Prostate gland (tissue), 2 donors: ENCODE results near the gene HMX1.

Experiments
- CTCF ChIP-seq, 4 experiments: fragments of 200-600 bp in 2 of 4; fragments of 450-650 bp in 2 of 4; sonication (generic) in 2 of 4; IDR thresholded peaks; 1 replicate in 3 of 4; 2 replicates in 1 of 4; pipeline ENCODE4 v1.5.1; 2016 to 2019; ENCODE audit warnings: antibody characterized with exemption in 4 of 4, mild to moderate bottlenecking in 2 of 4, moderate library complexity in 2 of 4
- POLR2A ChIP-seq: fragments of 450-650 bp; IDR thresholded peaks from one replicate; pipeline ENCODE4 v1.6.1; 2016; ENCODE audit warnings: antibody characterized with exemption, mild to moderate bottlenecking
- POLR2AphosphoS5 ChIP-seq: sonication (generic); formaldehyde crosslinking; IDR thresholded peaks from one replicate; pipeline ENCODE4 v1.6.1; 2017; ENCODE audit warnings: antibody characterized with exemption

- TF ChIP-seq POLR2A, result no peak
- TF ChIP-seq CTCF (IDR thresholded peaks at IDR 0.05), result no peak
- no peak for TF ChIP-seq POLR2AphosphoS5
Observed at GRCh38 chr4:8832113-8832915, 39.3 kb downstream of the HMX1 start.
